Measurements from ENCODE around the gene ANKRD28.
"Not testable (repeated sequence)": the region's sequence is repeated elsewhere in the genome, so short reads cannot be mapped to it uniquely, and the experiment has no call there.

Gene ANKRD28

GRCh38 chr3:15797642-15798303 is at the start of gene ANKRD28:
Gene ANKRD28, minus strand, starts transcription at chr3:15797979. Its CDS starts 1,458 bp downstream, at chr3:15796521.
- peak; percentile 66 for DNase-seq

- DNase-seq: no peak
Measured at GRCh38 chr3:15847239-15847638, 49.5 kb upstream of the ANKRD28 start.

- no peak for DNase-seq
Measured at GRCh38 chr3:15846606-15847005, 48.8 kb upstream of the ANKRD28 start.

- DNase-seq: no peak
Measured at GRCh38 chr3:15845475-15845874, 47.7 kb upstream of the ANKRD28 start.

GRCh38 chr3:15844889-15845288 is 47.1 kb upstream of the ANKRD28 start:
- no peak for DNase-seq

DNA sequence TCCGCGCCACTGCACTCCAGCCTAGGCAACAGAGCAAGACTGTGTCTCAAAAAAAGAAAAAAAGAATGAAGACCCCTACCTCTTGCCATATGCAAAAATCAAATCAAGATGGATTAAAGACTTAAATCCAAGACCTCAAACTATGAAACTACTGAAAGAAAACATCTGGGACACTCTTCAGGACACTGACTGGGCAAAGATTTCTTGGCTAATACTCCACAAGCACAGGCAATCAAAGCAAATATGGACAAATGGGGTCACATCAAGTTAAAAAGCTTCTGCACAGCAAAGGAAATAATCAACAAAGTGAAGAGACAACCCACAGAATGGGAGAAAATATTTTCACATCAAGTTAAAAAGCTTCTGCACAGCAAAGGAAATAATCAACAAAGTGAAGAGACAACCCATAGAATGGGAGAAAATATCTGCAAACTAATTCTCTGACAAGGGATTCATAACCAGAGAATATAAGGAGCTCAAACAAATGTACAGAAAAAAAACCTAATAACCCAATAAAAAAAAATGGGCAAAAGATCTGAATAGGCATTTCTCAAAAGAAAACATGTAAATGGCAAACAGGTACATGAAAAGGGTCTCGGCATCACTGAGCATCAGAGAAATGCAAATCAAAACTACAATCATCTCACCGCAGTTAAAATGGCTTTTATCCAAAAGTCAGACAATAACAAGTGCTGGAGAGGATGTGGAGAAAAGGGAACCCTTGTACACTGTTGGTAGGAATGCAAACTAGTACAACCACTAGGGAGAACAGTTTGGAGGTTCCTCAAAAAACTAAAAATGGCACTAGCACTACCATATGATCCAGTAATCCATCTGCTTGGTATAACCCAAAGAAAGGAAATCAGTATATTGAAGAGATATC is 43.6 kb upstream of the ANKRD28 start:
- not testable (repeated sequence) for DNase-seq

DNA sequence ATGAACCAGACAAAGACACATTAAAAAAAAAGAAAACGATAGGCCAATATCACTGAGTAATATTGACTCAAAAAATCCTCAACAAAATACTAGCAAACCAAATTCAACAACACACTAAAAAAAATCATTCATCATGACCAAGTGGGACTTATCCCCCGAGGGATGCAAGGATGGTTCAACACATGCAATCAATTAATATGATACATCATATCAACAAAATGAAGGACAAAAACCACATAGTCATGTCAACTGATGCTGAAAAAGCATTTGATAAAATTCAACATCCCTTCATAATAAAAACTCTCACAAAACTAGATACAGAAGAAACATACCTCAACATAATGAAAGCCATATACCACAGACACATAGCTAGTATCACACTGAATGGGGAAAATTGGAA is 41.8 kb upstream of the ANKRD28 start:
- no peak for DNase-seq

DNA sequence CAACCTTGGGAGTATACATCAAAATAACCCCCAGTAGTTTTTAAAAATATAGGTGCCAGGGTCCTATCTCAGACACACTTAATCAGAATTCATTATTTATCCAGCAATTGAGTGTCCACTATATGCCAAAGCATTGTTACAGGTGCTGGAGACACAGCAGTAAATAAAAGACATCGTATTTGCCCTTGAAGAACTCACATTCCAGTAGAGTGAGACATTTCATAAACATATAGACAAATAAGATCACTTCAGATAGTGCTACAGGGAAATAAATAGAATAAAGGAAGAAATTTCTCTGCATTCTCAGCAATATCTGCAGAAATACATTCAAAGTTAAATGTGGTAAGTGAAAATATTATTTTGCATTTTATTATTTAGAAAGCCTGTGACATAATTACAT is 34.1 kb upstream of the ANKRD28 start:
- no peak for DNase-seq

- DNase-seq: no peak
Measured at GRCh38 chr3:15825016-15825415, 27.2 kb upstream of the ANKRD28 start.

GRCh38 chr3:15823092-15823491 is 25.3 kb upstream of the ANKRD28 start:
- DNase-seq: no peak

DNA sequence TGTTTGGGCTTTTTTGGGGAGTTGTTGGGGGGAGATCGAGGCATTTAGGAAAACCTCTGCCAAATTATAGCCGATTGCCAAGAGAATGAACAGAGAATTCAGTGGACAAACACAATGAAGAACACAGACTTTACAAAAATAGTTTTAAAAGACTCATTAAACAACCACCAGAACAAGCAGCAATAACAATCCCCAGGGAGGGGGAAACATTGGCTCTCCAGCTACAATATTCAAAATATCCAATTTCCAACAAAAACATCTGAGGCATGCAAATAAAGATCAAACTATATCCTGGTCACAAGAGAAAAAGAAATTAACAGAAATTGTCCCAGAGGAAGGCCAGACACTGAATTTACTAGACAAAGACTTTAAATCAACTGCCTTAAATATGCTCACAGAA is 24.5 kb upstream of the ANKRD28 start:
- DNase-seq: no peak

DNA sequence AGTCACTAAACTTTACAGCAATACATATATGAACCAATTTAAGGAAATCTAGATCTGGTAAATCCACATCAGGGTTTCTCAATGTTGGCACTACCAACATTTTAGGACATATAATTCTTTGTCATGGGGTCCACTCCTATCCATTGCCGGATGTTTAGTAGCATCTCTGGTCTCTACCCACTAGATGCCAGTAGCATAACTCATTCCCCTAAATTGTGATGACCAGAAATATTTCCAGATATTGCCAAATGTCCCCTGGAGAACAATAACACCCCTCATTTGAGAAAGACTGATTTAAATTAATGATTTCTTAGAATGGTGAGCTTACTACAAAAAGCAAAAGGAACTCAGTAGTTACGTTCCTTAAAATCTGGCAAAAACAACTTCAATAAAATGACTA is 23.1 kb upstream of the ANKRD28 start:
- no peak for DNase-seq

DNA sequence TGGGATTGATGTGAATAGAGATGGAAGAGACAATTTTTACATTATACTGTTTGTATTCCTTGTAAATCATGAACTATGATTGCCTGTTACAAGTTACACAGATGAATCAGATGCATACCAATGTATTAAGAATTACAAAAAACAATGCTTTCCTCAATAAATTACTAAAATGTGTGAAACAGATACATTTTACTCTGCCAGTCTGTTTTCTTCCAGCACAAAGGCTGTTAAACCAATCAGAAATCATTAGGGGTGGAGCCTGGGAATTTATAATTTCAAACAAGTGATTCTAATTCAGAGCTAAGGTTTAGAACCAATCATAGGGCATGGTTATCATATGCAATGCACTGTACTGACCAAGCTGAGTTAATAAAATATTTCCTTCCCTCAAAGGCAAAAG is 21.8 kb upstream of the ANKRD28 start:
- DNase-seq: no peak

DNA sequence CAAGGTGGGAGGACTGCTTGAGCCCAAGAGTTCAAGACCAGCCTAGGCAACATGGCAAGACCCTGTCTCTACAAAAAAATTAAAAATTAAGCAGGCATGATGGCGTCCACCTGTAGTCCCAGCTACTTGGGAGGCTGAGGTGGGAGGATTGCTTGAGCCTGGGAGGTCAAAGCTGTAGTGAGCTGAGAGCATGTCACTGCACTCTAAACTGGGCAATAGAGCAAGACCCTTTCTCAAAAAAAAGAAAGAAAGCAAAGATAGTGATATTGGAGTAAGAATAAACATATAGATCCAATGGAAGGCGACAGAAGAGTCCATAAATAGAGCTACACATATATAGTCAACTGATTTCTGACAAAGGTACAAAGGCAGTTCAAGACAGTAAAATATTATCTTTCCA is 21.3 kb upstream of the ANKRD28 start:
- DNase-seq: no peak

DNA sequence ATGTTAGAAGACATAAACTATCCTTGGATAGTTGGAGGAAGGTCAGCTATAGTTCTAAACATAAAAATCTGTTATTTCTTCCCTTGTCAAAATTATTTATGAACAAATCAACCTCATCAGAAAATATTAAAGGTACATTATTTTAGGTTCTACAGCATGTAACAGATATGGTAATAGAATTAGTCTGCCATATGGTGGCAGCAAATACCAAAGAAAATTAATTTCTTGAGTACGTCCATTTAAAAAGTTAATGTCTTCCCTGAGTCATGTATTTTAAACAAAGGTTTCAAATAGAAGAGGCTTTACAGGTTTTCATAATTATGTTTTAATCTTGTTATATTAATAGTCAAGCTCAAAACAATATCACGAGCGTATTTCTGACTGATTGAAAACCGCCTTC is 17.9 kb upstream of the ANKRD28 start:
- DNase-seq: peak; percentile 58

GRCh38 chr3:15813079-15813478 is 15.3 kb upstream of the ANKRD28 start:
- DNase-seq: not testable (repeated sequence)

DNA sequence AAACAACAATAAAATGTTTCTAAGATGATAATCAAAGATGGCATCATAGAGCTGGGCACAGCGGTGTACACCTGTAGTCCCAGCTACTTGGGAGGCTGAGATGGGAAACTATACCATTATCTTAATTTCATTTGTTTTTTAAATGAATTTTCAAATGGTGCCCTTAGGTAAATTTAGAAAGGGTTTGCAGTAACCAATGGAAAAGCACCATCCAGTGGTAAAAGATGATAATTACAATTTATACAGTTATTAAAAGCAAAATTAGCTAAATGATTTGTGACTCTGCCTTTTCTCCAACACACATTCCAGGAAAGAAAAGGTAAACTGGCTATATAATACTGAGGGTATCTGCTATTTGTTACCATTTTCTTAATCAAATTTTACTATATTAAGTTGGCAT is 14.4 kb upstream of the ANKRD28 start:
- peak; percentile 43 for DNase-seq

GRCh38 chr3:15810702-15811101 is 12.9 kb upstream of the ANKRD28 start:
- no peak for DNase-seq

GRCh38 chr3:15809313-15809712 is 11.5 kb upstream of the ANKRD28 start:
- DNase-seq: no peak

GRCh38 chr3:15808679-15809310 is 11.0 kb upstream of the ANKRD28 start:
- no peak for DNase-seq

GRCh38 chr3:15805756-15806266 is 8.0 kb upstream of the ANKRD28 start:
- DNase-seq: peak; percentile 56

DNA sequence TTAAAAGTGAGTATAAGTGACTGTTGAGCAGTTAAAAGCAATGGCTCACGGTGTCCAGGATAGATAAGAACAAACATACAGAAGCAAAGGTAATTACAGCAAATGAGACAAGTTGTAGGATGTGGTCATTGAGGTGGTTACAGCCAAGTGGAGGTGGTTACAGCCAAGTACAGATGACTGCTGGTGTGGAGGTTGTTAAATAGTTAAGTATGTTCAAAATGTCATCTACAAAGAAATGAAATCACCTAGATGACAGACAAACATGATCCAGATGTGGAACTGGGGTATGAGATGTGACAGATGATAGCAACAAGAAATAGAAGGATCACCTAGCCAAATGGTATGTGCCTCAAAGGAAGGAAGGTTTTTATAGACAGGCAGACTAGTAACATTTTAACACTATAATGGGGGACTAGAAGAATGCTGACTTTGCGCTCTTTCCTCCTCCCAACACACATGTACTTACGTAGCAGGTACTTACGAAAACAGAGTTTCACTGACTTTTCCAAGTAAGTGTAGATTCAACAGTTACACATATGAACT is 6.8 kb upstream of the ANKRD28 start:
- DNase-seq: no peak

DNA sequence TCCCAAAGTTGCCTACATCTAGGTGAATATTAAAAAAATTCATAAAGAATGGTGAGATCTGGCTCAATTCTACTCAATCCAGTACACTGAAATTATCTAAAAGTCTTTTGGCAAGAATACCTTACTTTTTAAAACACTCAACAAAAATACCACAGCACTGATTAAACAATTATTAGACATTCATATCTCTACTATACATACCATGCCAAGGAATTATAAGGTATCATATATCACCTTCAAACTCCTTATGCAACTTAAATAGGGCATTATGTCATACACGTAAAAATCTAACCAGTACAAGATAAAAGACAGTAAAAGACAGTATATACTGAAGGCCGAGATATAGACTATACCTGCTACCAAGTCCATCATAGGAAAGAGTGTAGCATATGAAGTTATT is 6.1 kb upstream of the ANKRD28 start:
- DNase-seq: no peak
